CD14-positive monocyte (primary cell): Measurements from ENCODE around the gene ZNF518B. TPM values are rescaled to one million over a fixed set of nuclear protein-coding genes. Genes with fewer than 3 reads are reported as not detected.

Experiments
- DNase-seq, 3 donors: peaks; one replicate each; pipeline ENCODE4 v3.0.0-alpha.2; 2011 to 2022
- H2AFZ ChIP-seq: 2 replicates; pipeline ENCODE4 v1.6.0; 2012; ENCODE audit warnings: mild to moderate bottlenecking, low read depth, low read length, inconsistent platforms; ENCODE audit not compliant: insufficient read depth, poor library complexity, severe bottlenecking
- H3K27ac ChIP-seq, 2 donors: 1 replicate in 1 of 2; 2 replicates in 1 of 2; pipeline ENCODE4 v1.5.1; 2012 to 2013; ENCODE audit warnings: low read length in 2 of 2, control low read depth in 1 of 2, inconsistent platforms in 1 of 2, low read depth in 1 of 2, mild to moderate bottlenecking in 1 of 2
- H3K27me3 ChIP-seq, 2 donors: one replicate each; pipeline versions ENCODE4 v1.6.0 to v1.6.1; 2011 to 2013; ENCODE audit warnings: low read length in 2 of 2; ENCODE audit not compliant: control insufficient read depth in 2 of 2, insufficient read depth in 2 of 2
- H3K36me3 ChIP-seq, 2 donors: replicated peaks in 1 of 2; 1 replicate in 1 of 2; 2 replicates in 1 of 2; pipeline versions ENCODE4 v1.5.1 to v1.6.1; 2012 to 2013; ENCODE audit warnings: low read length in 2 of 2, control low read depth in 1 of 2, inconsistent platforms in 1 of 2, mild to moderate bottlenecking in 1 of 2; ENCODE audit not compliant: insufficient read depth in 2 of 2, control insufficient read depth in 1 of 2
- H3K4me1 ChIP-seq, 2 donors: 1 replicate in 1 of 2; 2 replicates in 1 of 2; pipeline versions ENCODE4 v1.5.1 to v1.6.1; 2012 to 2013; ENCODE audit warnings: low read length in 2 of 2, control low read depth in 1 of 2, inconsistent platforms in 1 of 2, mild to moderate bottlenecking in 1 of 2, moderate library complexity in 1 of 2; ENCODE audit not compliant: insufficient read depth in 2 of 2, control insufficient read depth in 1 of 2
- H3K4me2 ChIP-seq: replicated peaks from 2 replicates; pipeline ENCODE3; 2012; ENCODE audit warnings: low read length, moderate library complexity, mild to moderate bottlenecking; ENCODE audit not compliant: poor library complexity, severe bottlenecking; ENCODE audit errors: extremely low read depth
- H3K4me3 ChIP-seq, 3 experiments: fragments of 200-600 bp in 1 of 3; sonication (generic) in 1 of 3; replicated peaks in 1 of 3; 1 replicate in 2 of 3; 2 replicates in 1 of 3; pipeline ENCODE4 v1.5.1; 2011 to 2013; ENCODE audit warnings: low read length in 3 of 3, mild to moderate bottlenecking in 3 of 3, control low read depth in 2 of 3, low read depth in 2 of 3, inconsistent platforms in 1 of 3, moderate library complexity in 1 of 3
- H3K79me2 ChIP-seq: 2 replicates; pipeline ENCODE4 v1.6.0; 2012; ENCODE audit warnings: mild to moderate bottlenecking, control low read depth, inconsistent platforms, low read length, moderate library complexity; ENCODE audit not compliant: insufficient read depth
- H3K9ac ChIP-seq: 2 replicates; pipeline ENCODE4 v1.6.0; 2017; ENCODE audit warnings: low read length, mild to moderate bottlenecking; ENCODE audit not compliant: insufficient read depth, poor library complexity, severe bottlenecking
- H3K9me3 ChIP-seq, 2 donors: replicated peaks in 1 of 2; 1 replicate in 1 of 2; 2 replicates in 1 of 2; pipeline versions ENCODE4 v1.5.1 to v1.6.1; 2012 to 2013; ENCODE audit warnings: low read length in 2 of 2, control low read depth in 1 of 2; ENCODE audit not compliant: control insufficient read depth in 1 of 2, insufficient read depth in 1 of 2
- H4K20me1 ChIP-seq: 2 replicates; pipeline ENCODE4 v1.6.0; 2012; ENCODE audit warnings: mild to moderate bottlenecking, low read length, control low read depth, moderate library complexity; ENCODE audit not compliant: insufficient read depth
- H3K27ac Mint-ChIP-seq, 7 donors: one replicate each; pipeline ENCODE4 v1.8.0; 2020; ENCODE audit warnings: mild to moderate bottlenecking in 7 of 7, mixed read lengths in 7 of 7, moderate library complexity in 6 of 7, inconsistent platforms in 2 of 7
- H3K27me3 Mint-ChIP-seq, 3 donors: one replicate each; pipeline ENCODE4 v1.8.0; 2021 to 2022; ENCODE audit warnings: low read depth in 3 of 3, mild to moderate bottlenecking in 3 of 3, mixed read lengths in 3 of 3, moderate library complexity in 3 of 3, inconsistent platforms in 1 of 3
- H3K36me3 Mint-ChIP-seq, 2 donors: one replicate each; pipeline ENCODE4 v1.8.0; 2020; ENCODE audit warnings: mixed read lengths in 2 of 2, inconsistent platforms in 1 of 2, mild to moderate bottlenecking in 1 of 2
- H3K4me1 Mint-ChIP-seq: one replicate; pipeline ENCODE4 v1.8.0; 2020; ENCODE audit warnings: mild to moderate bottlenecking, mixed read lengths
- H3K4me3 Mint-ChIP-seq, 2 donors: one replicate each; pipeline ENCODE4 v1.8.0; 2020; ENCODE audit warnings: mild to moderate bottlenecking in 2 of 2, mixed read lengths in 2 of 2, moderate library complexity in 1 of 2
- H3K9me3 Mint-ChIP-seq, 7 donors: one replicate each; pipeline ENCODE4 v1.8.0; 2020 to 2022; ENCODE audit warnings: mixed read lengths in 7 of 7, mild to moderate bottlenecking in 6 of 7, moderate library complexity in 6 of 7, inconsistent platforms in 2 of 7
- CTCF ChIP-seq: fragments of 200-600 bp; IDR thresholded peaks from one replicate; pipeline ENCODE4 v1.8.0; 2022; ENCODE audit warnings: antibody characterized with exemption, mild to moderate bottlenecking
- WGBS: methylation state at CpG from one replicate; pipeline ENCODE4 v1.1.5; 2013; ENCODE audit warnings: missing lambda C conversion rate; ENCODE audit not compliant: insufficient coverage; 5-methylcytosine and 5-hydroxymethylcytosine counted together
- intact Hi-C, 2 donors: fragments of 100-400 bp; cut with micrococcal nuclease; formaldehyde crosslinking; loops; one replicate each; pipeline versions ENCODE4 v1.15.0 to v1.15.1; 2023
- polyA plus RNA-seq, 3 donors: library from polyadenylated mRNA; depleted of rRNA in 1 of 3; unstranded in 2 of 3; stranded (reverse) in 1 of 3; fragments of 300-500 nt in 2 of 3; fragments of >200 nt in 1 of 3; fragmentation: Illumina TruSeq in 2 of 3; gene quantifications; 1 replicate in 2 of 3; 2 replicates in 1 of 3; pipeline ENCODE4 v1.2.3, GENCODE V29; 2012 to 2021

ZNF518B gene
- polyA plus RNA-seq, 3 donors = 4.5 to 11.3 (median 5.4) TPM

DNA sequence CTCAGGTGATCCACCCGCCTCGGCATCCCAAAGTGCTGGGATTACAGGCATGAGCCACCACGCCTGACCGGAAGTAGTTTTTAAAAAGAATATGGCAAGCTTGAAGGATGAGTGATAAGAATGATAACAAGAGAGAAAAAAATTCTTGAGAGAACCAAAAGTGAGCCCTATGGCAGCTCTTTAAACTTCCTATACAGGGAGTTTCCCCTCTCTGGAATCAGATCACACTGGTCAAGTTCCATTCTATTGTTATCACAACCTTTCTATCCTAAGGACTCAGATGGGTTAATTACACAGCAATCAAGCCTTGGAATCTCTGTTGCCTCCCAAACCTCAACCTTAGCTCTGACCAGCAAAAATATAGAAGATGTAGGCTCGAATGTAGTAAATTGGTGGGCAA is 33.8 kb upstream of the ZNF518B start:
- Histone ChIP-seq H3K4me1 (no peaks in the 10 kb centered on the region), H3K9me3 (no peaks in the 10 kb centered on the region), H3K4me3 (no peak overlapping the region), H3K4me2 (no peak overlapping the region), H3K27me3 (no peaks in the 10 kb centered on the region), H2AFZ (no peak overlapping the region), H3K9ac (no peak overlapping the region), H4K20me1 (no peaks in the 10 kb centered on the region), H3K27ac (no peak overlapping the region), H3K79me2 (no peaks in the 10 kb centered on the region), H3K36me3 (no peaks in the 10 kb centered on the region)
- H3K27ac Mint-ChIP-seq = no peak overlapping the region
- no CpG with 5 or more reads among the region's 5 CpGs for WGBS
- DNase-seq = no peak
- H3K27me3 Mint-ChIP-seq = peaks cover 0 to 6% (median 0%) of the 10 kb centered on the region in 3 donors
- no peaks in the 10 kb centered on the region for H3K4me1 Mint-ChIP-seq
- no peaks in the 10 kb centered on the region for H3K36me3 Mint-ChIP-seq
- no peak overlapping the region for H3K4me3 Mint-ChIP-seq
- no peak for TF ChIP-seq CTCF
- intact Hi-C loops = no loop called here
- peaks cover 0 to 2% (median 0%) of the 10 kb centered on the region in 7 donors for H3K9me3 Mint-ChIP-seq

DNA sequence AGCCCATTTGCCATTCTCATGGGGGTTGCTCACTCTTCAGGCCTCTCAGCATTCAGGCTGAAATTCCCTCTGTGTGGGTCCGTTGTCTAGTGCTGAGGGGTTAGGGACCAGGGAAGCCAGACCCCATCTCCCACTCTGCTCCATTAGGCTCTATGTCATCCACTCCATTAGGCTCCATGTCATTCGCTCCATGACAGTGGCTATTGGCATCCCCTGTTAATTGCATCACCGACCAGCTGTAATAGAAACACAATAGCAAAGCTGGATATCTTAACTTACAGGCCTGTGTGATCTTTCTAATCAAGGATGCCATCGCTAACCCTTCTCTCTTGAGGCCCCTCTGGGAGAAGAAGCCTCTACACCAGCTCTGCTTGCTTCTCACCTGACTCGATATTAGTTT is 25.7 kb upstream of the ZNF518B start:
- DNase-seq = no peak
- H3K9ac ChIP-seq = no peak overlapping the region
- H2AFZ ChIP-seq = no peak overlapping the region
- no peak overlapping the region for H3K4me3 ChIP-seq
- H3K36me3 ChIP-seq = no peaks in the 10 kb centered on the region
- Mint-ChIP-seq H3K4me3 (no peak overlapping the region), H3K27ac (no peak overlapping the region), H3K4me1 (no peaks in the 10 kb centered on the region), H3K9me3 (peaks cover 0 to 1% (median 0%) of the 10 kb centered on the region in 7 donors), H3K36me3 (no peaks in the 10 kb centered on the region), H3K27me3 (peaks cover 2 to 4% (median 4%) of the 10 kb centered on the region in 3 donors)
- no peaks in the 10 kb centered on the region for H3K27me3 ChIP-seq
- TF ChIP-seq CTCF = no peak
- intact Hi-C loops = no loop called here
- no peaks in the 10 kb centered on the region for H3K4me1 ChIP-seq
- WGBS = 67% methylated on average over 3 of the region's 5 CpGs
- no peaks in the 10 kb centered on the region for H3K79me2 ChIP-seq
- H3K9me3 ChIP-seq = no peaks in the 10 kb centered on the region
- H3K4me2 ChIP-seq = no peak overlapping the region
- no peak overlapping the region for H3K27ac ChIP-seq
- H4K20me1 ChIP-seq = no peaks in the 10 kb centered on the region
